Epithelial cell of prostate (primary cell): ENCODE measurements around the gene MAP3K6.
"Not testable (repeated sequence)": the region's sequence is repeated elsewhere in the genome, so short reads cannot be mapped to it uniquely, and the experiment has no call there.

Experiments
- DNase-seq: peaks from one replicate; pipeline ENCODE4 v3.0.0-alpha.2; 2011; ENCODE audit warnings: low read depth, low spot score
- H3K27ac ChIP-seq: fragments of 450-650 bp; 2 replicates; pipeline ENCODE4 v1.5.1; 2017; ENCODE audit warnings: mild to moderate bottlenecking

The MAP3K6 gene

DNA sequence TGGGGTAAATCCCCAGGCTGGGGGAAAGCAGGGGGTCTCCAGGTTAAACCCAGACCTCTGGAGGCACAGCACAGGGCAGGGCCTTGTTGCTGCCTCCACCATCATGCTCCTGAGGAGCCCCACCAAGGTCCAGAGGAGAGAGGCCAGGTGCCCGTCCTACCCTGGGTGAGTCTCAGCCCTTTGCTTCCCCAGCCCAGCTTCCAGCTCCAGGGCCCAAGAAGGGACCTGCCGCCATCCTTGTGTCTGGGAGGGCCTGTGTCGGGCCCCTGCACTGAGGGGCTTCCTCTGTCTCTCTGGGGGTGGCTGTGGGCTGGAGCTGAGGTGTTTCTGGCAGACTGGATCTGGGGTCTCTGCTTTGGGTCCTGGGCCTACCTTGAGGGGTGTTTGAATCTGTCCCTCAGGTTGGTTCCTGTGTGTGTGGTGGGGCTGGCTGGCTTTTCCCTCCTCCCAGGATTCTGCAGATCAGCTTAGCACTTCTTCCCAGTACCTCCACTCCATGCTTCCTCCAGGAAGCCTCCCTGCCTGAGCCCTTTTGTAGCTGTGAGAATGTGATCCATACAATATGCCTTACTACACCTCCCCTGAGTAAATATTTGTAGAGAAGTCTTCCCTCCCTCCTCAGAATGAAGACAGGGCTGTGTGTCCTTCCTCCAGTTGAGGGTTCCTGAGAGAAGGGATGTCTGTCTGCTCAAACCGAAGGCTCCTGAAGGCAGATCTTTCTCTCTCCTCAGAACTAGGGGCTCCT, 31.8 kb upstream of the MAP3K6 start:
- H3K27ac ChIP-seq = no peak overlapping the region
- no peak for DNase-seq

DNA sequence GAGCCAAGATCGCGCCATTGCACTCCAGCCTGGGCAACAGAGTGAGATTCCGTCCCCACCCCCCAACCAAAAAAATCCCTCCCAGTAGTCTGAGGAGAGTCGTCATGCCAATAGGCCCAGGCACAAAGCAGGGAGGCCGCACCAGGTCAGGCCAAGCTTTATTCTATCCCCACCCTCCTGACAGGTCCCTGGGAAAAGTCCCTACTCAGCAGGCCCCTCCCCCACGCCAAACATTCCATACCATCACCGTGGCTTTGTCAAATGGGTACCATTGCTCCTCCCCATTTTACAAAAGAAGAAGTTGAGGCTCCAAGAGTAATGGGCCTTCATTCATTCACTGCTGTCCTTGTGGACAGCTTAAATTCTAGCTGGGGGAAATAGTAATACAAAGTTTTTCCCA, 31.0 kb upstream of the MAP3K6 start:
- DNase-seq = no peak
- H3K27ac ChIP-seq = no peak overlapping the region

DNA sequence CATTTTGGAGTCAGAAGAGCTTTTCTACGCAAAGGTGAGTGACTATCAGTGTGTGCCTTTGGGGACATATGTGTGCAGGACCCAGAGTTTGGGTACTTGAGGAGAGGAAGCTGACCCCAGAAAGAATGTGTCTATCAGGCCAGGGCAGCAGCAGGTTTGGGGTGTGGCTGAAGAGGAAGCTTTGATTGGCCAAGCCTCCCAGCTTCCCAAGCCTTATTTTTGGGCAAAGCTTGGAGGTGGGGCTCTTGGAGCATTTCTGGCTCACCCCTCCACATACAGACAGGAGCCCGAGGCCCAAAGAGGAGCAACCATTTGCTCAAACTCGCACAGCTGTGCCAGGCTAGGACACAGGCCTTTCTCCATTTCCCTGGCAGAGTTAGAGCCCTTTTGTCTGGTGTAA, 30.3 kb upstream of the MAP3K6 start:
- no peak for DNase-seq
- H3K27ac ChIP-seq = no peak overlapping the region

GRCh38 chr1:27395441-27396195, 28.9 kb upstream of the MAP3K6 start:
- no peak overlapping the region for H3K27ac ChIP-seq
- no peak for DNase-seq

- no peak overlapping the region for H3K27ac ChIP-seq
- DNase-seq = no peak
These were observed 28.2 kb upstream of the MAP3K6 start for GRCh38 chr1:27394925-27395324.

GRCh38 chr1:27394282-27394658, 27.5 kb upstream of the MAP3K6 start:
- DNase-seq = no peak
- H3K27ac ChIP-seq = no peak overlapping the region

DNA sequence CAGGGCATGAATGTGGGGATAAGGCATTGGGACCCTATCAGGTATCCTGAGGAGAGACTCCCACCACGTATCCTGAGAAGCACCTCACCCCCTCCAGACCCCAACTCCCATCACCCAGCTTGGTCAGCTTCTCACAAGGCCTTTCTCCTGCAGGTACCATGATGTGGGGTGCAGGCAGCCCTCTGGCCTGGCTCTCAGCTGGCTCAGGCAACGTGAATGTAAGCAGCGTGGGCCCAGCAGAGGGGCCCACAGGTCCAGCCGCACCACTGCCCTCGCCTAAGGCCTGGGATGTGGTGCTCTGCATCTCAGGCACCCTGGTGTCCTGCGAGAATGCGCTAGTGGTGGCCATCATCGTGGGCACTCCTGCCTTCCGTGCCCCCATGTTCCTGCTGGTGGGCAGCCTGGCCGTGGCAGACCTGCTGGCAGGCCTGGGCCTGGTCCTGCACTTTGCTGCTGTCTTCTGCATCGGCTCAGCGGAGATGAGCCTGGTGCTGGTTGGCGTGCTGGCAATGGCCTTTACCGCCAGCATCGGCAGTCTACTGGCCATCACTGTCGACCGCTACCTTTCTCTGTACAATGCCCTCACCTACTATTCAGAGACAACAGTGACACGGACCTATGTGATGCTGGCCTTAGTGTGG, 27.0 kb upstream of the MAP3K6 start:
- no peak overlapping the region for H3K27ac ChIP-seq
- no peak for DNase-seq

- H3K27ac ChIP-seq = peak overlapping the region; percentile 13
- no peak for DNase-seq
These were observed 26.2 kb upstream of the MAP3K6 start for GRCh38 chr1:27392778-27393635.

DNA sequence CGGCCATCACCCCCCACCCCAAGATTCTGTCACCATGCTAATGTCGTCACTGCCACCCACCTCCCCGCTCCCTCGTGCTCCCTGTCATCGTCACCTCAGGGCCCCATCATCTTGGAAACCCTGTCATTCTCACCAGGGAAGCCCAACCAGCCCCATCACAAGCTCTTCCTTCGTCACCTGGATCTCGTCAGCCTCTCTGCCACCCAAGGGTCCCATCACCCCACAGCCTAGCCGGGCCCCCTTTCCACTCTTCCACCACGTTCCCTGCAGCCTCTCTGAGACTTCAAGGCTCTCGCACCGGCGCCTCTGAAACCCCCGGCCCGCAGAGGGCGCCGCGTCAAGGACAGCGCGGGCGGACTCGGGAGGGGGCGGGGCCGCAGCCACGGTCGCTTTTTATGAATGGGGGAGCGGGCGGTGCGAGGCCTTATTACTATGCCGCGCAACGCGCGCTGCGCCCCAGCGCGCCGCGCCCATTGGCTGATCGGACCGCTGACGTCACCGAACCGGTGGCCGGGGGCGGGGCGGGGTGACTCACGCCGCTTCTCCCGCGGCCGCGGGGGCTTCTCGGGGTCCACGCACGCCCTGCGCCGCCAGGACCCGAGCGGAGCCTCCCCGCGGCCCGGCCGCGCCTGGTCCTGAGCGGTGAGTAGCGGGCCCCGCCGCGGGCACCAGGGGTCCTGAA, 25.5 kb upstream of the MAP3K6 start, which contains the start of gene GPR3:
TSS of gene GPR3 (plus strand) at position 527 of the 682 bp plus-strand sequence. CDS start 1,177 bp downstream, outside the sequence.
- no peak for DNase-seq
- H3K27ac ChIP-seq = peak within 1 kb of the TSS; percentile 13

- no peak for DNase-seq
- H3K27ac ChIP-seq = peak overlapping the region; percentile 13
These were observed 24.8 kb upstream of the MAP3K6 start for GRCh38 chr1:27391511-27392095.

DNA sequence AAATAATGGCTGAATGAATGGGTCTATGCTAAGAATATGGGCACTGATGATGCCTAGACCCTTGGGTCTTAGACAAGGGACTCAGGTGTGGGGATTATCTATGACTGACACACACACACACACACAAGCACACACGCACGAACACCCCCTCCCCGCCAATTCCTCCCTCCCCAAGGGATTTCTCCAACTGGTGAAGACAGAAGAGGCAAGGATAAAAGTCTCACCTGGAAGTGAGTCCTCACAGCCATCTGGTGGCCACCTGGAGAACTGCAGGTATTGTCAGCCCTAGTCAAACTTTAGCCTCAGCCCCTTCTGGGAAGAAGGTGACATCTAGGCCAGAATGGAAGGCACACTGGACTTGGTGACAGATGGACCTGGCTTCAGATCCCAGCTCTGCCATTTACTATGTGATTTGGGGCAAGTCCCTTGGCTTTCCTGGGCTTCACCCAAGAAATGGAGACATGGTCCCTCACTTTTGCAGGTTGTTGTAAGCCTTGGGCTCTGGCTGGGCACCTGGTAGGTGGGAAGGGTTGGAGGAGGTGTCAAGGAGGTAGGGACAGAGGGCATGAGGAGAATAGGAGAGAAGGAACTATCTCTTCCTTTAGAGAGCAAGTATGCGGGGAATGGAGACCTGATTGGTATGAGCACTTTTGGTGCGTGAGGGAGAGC, 21.7 kb upstream of the MAP3K6 start:
- H3K27ac ChIP-seq = no peak overlapping the region
- DNase-seq = no peak

- not testable (repeated sequence) for H3K27ac ChIP-seq, DNase-seq
These were observed 18.0 kb upstream of the MAP3K6 start for GRCh38 chr1:27384797-27385196.

DNA sequence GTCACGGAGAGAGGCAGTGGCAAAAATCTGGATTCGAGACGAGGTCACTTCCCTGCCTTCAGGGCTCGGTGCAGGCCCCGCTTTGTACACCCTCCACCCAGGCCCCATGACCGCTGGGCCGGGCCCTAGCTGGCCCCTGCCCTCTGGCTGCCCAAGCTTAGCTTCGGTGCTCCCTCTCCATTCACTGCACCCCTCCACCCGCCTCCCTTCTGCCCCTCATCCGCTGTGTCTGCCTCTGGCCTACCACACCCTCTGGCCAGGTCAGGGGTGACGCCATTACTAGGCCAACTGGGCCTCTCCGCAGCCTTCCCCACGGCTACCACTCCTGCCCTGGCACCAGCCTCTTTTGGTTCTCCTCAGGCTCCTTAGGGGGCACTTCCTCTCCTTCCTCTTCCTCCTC, 16.9 kb upstream of the MAP3K6 start:
- no peak overlapping the region for H3K27ac ChIP-seq
- DNase-seq = no peak

- no peak within 1 kb of the TSS for H3K27ac ChIP-seq
- DNase-seq = no peak
These were observed 16.4 kb upstream of the MAP3K6 start, which contains the start of gene CD164L2 for GRCh38 chr1:27383039-27383605. CD164L2 (minus strand) TSS chr1:27383333; CDS start chr1:27383239, 94 bp downstream.

GRCh38 chr1:27381969-27382762, 15.4 kb upstream of the MAP3K6 start:
- H3K27ac ChIP-seq = no peak overlapping the region
- DNase-seq = no peak

GRCh38 chr1:27380766-27381733, 14.3 kb upstream of the MAP3K6 start:
- DNase-seq = no peak
- no peak overlapping the region for H3K27ac ChIP-seq
